ENCODE results near the gene ZNF883.
"Not testable (repeated sequence)": the region's sequence is repeated elsewhere in the genome, so short reads cannot be mapped to it uniquely, and the experiment has no call there.

The ZNF883 gene
- total RNA-seq, result 0.05 to 1.5 (median 0.17) reads per million in 17 experiments

- peak; percentile 6 to 58 (median 50) for DNase-seq
These were observed at the start of gene ZNF883 for GRCh38 chr9:113011911-113012381. Gene ZNF883 (minus strand): TSS chr9:113012192.

GRCh38 chr9:113061072-113061850 is 49.3 kb upstream of the ZNF883 start:
- DNase-seq, result not testable (repeated sequence)

GRCh38 chr9:113059581-113060284 is 47.7 kb upstream of the ZNF883 start:
- DNase-seq, result not testable (repeated sequence)

- DNase-seq, result no peak
These were observed 45.2 kb upstream of the ZNF883 start for GRCh38 chr9:113057193-113057592.

- peak; percentile 88 to 94 (median 93) for DNase-seq
These were observed 44.5 kb upstream of the ZNF883 start, which contains the start of gene ZFP37 for GRCh38 chr9:113056191-113057106. Gene ZFP37 (minus strand): TSS chr9:113056724. CDS start chr9:113056688, 36 bp downstream.

- no peak for DNase-seq
These were observed 31.1 kb upstream of the ZNF883 start for GRCh38 chr9:113042884-113043657.

GRCh38 chr9:113026200-113026599 is 14.2 kb upstream of the ZNF883 start:
- DNase-seq, result no peak

- DNase-seq, result no peak
These were observed 6.3 kb upstream of the ZNF883 start for GRCh38 chr9:113018247-113018646.

- no peak for DNase-seq
These were observed 500 bp upstream of the ZNF883 start for GRCh38 chr9:113012492-113012891.

- DNase-seq, result no peak
These were observed 6.2 kb downstream of the ZNF883 start for GRCh38 chr9:113005777-113006176.

GRCh38 chr9:112997236-112997941 is 14.6 kb downstream of the ZNF883 start:
- peak in 2 of 4 experiments; percentile 1 to 3 for DNase-seq

- DNase-seq, result peak; percentile 2 to 36 (median 32)
These were observed 40.6 kb downstream of the ZNF883 start for GRCh38 chr9:112971415-112971814.

GRCh38 chr9:112970939-112971338 is 41.1 kb downstream of the ZNF883 start:
- DNase-seq, result no peak

- no peak for DNase-seq
These were observed 42.3 kb downstream of the ZNF883 start for GRCh38 chr9:112969730-112970129.

- no peak for DNase-seq
These were observed 56.4 kb downstream of the ZNF883 start for GRCh38 chr9:112955550-112955949.

GRCh38 chr9:112945620-112946208 is 66.3 kb downstream of the ZNF883 start:
- DNase-seq, result no peak

GRCh38 chr9:112939418-112939817 is 72.6 kb downstream of the ZNF883 start:
- no peak for DNase-seq

GRCh38 chr9:112933696-112934095 is 78.3 kb downstream of the ZNF883 start:
- DNase-seq, result no peak

- DNase-seq, result peak; percentile 34 to 58 (median 48)
These were observed 86.8 kb downstream of the ZNF883 start for GRCh38 chr9:112925058-112925641.

GRCh38 chr9:112921549-112921948 is 90.4 kb downstream of the ZNF883 start:
- DNase-seq, result peak; percentile 53 to 73 (median 68)

Measured in suppressor macrophage (primary cell).